Mesendoderm (in vitro differentiated cells): ENCODE measurements around the gene GBX1.

Experiments
- DNase-seq: peaks from one replicate; pipeline ENCODE4 v3.0.0; 2013
- H2AK5ac ChIP-seq: 2 replicates; pipeline ENCODE4 v1.6.1; 2013; ENCODE audit warnings: low read length, inconsistent platforms
- H2BK120ac ChIP-seq: 2 replicates; pipeline ENCODE4 v1.6.1; 2013; ENCODE audit warnings: low read depth, mild to moderate bottlenecking, low read length, moderate library complexity, mixed read lengths
- H2BK15ac ChIP-seq: replicated peaks from 2 replicates; pipeline ENCODE4 v1.6.1; 2013; ENCODE audit warnings: low read depth, mild to moderate bottlenecking, moderate library complexity
- H2BK5ac ChIP-seq: 2 replicates; pipeline ENCODE4 v1.6.1; 2013; ENCODE audit warnings: low read length, inconsistent platforms
- H3K18ac ChIP-seq: 2 replicates; pipeline ENCODE4 v1.6.1; 2013; ENCODE audit warnings: mild to moderate bottlenecking, low read length, mixed read lengths
- H3K23ac ChIP-seq: one replicate; pipeline ENCODE4 v1.6.1; 2013; ENCODE audit warnings: low read length
- H3K27ac ChIP-seq: 2 replicates; pipeline ENCODE4 v1.5.1; 2013; ENCODE audit warnings: low read depth, mild to moderate bottlenecking, inconsistent platforms, low read length, moderate library complexity
- H3K27me3 ChIP-seq: 2 replicates; pipeline ENCODE4 v1.6.1; 2013; ENCODE audit warnings: low read length, control low read depth, mild to moderate bottlenecking, inconsistent platforms; ENCODE audit not compliant: insufficient read depth, poor library complexity
- H3K36me3 ChIP-seq: 2 replicates; pipeline ENCODE4 v1.6.1; 2013; ENCODE audit warnings: low read length, inconsistent platforms; ENCODE audit not compliant: control insufficient read depth, insufficient read depth
- H3K4ac ChIP-seq: one replicate; pipeline ENCODE4 v1.6.1; 2013; ENCODE audit warnings: low read depth, mild to moderate bottlenecking, low read length, moderate library complexity
- H3K4me1 ChIP-seq: 2 replicates; pipeline ENCODE4 v1.6.1; 2013; ENCODE audit warnings: low read depth, low read length, inconsistent platforms; ENCODE audit not compliant: control insufficient read depth
- H3K4me2 ChIP-seq: 2 replicates; pipeline ENCODE4 v1.6.1; 2013; ENCODE audit warnings: low read length
- H3K4me3 ChIP-seq: 2 replicates; pipeline ENCODE4 v1.5.1; 2013; ENCODE audit warnings: mild to moderate bottlenecking, low read length
- H3K56ac ChIP-seq: one replicate; pipeline ENCODE4 v1.6.1; 2013; ENCODE audit warnings: low read length
- H3K79me1 ChIP-seq: 2 replicates; pipeline ENCODE4 v1.6.1; 2013; ENCODE audit warnings: low read length, inconsistent platforms
- H3K79me2 ChIP-seq: 2 replicates; pipeline ENCODE4 v1.6.1; 2013; ENCODE audit warnings: mild to moderate bottlenecking, low read length; ENCODE audit not compliant: control insufficient read depth, insufficient read depth
- H3K9ac ChIP-seq: 2 replicates; pipeline ENCODE4 v1.6.1; 2013; ENCODE audit warnings: low read length, inconsistent platforms
- H4K5ac ChIP-seq: one replicate; pipeline ENCODE4 v1.6.1; 2013; ENCODE audit warnings: low read length
- H4K8ac ChIP-seq: one replicate; pipeline ENCODE4 v1.6.1; 2013; ENCODE audit warnings: low read depth, mild to moderate bottlenecking, control low read depth, low read length, moderate library complexity
- WGBS: extraction: QIAGEN DNeasy Blood & Tissue Kit; methylation state at CpG from one replicate; pipeline ENCODE4 v1.1.7; 2013; ENCODE audit warnings: low lambda C conversion rate, missing lambda C conversion rate; ENCODE audit not compliant: insufficient coverage; ENCODE audit errors: extremely low coverage; 5-methylcytosine and 5-hydroxymethylcytosine counted together

The GBX1 gene

DNA sequence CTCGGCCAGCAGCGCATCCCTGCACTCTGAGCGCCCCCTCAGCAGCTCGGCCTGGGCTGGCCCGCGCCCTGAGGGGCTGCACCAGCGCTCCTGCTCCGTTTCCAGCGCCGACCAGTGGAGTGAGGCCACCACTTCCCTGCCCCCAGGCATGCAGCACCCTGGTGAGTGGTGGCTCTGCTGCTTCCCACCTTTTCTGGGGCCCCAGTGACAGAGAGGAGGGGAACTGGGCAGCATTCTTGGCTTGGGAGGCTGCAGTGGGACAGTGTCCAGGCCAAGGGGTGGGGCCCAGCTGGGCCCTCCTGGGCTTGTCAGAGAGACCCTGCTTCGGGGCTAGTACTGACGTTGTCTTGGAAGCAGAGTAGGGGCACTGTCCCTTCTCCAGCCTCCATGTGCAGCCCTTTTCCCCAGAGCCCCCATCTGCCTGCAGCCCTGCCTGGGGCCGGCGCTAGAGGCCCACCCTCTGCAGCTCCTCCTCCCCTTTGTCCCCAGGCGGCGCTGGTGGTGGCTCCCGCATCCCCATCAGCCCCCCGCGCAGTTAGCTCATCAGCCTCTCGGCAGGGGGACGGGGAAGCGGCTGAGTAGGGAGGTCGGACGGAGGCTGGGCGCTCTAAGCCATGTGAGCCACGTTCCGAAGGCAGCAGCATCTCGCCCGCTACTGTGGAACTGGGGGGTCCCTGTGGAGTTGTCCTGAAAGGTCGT lies 29.2 kb downstream of the GBX1 start:
- no peak overlapping the region for H4K5ac ChIP-seq
- no peak overlapping the region for H4K8ac ChIP-seq
- no peak overlapping the region for H3K4ac ChIP-seq
- WGBS = no CpG with 5 or more reads among the region's 30 CpGs
- no peak overlapping the region for H2AK5ac ChIP-seq
- no peak overlapping the region for H2BK15ac ChIP-seq
- no peak overlapping the region for H3K27ac ChIP-seq
- H3K18ac ChIP-seq = no peak overlapping the region
- no peaks in the 10 kb centered on the region for H3K79me1 ChIP-seq
- no peak overlapping the region for H3K4me3 ChIP-seq
- no peak overlapping the region for H3K56ac ChIP-seq
- peaks cover 17% of the 10 kb centered on the region for H3K4me1 ChIP-seq
- H3K9ac ChIP-seq = no peak overlapping the region
- H2BK120ac ChIP-seq = no peak overlapping the region
- H3K4me2 ChIP-seq = no peak overlapping the region
- no peaks in the 10 kb centered on the region for H3K79me2 ChIP-seq
- DNase-seq = peak; percentile 61
- H3K36me3 ChIP-seq = peaks cover 1% of the 10 kb centered on the region
- no peak overlapping the region for H3K23ac ChIP-seq
- H3K27me3 ChIP-seq = no peaks in the 10 kb centered on the region
- no peak overlapping the region for H2BK5ac ChIP-seq

DNA sequence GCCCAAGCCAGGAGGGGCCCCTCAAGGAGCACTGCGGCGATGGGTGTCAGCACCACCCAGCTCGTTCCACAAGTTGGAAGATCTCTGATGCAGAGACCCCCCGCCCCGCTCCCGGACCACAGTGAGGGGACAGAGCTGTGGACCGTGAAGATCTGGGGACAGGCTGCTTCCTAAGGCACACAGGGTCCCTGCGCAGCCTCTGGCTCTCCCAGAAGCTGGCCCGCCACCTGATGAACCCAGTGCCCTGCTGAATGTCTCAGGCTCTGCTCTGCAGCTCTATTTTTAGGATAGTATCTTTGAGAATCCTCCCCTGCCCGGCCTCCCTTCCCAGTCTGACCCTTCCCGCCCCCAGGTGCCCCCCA lies 29.7 kb downstream of the GBX1 start:
- H3K79me2 ChIP-seq = no peaks in the 10 kb centered on the region
- no peak overlapping the region for H2BK120ac ChIP-seq
- H3K4me1 ChIP-seq = peaks cover 17% of the 10 kb centered on the region
- no peak overlapping the region for H4K8ac ChIP-seq
- peaks cover 1% of the 10 kb centered on the region for H3K36me3 ChIP-seq
- no peaks in the 10 kb centered on the region for H3K27me3 ChIP-seq
- H3K4ac ChIP-seq = no peak overlapping the region
- no peak for DNase-seq
- H3K9ac ChIP-seq = no peak overlapping the region
- no peak overlapping the region for H3K18ac ChIP-seq
- H2BK15ac ChIP-seq = no peak overlapping the region
- H3K23ac ChIP-seq = no peak overlapping the region
- H3K56ac ChIP-seq = no peak overlapping the region
- whole genome bisulfite sequencing = no CpG with 5 or more reads among the region's 11 CpGs
- no peak overlapping the region for H2BK5ac ChIP-seq
- H4K5ac ChIP-seq = no peak overlapping the region
- no peak overlapping the region for H3K4me2 ChIP-seq
- H3K79me1 ChIP-seq = no peaks in the 10 kb centered on the region
- H3K27ac ChIP-seq = no peak overlapping the region
- H2AK5ac ChIP-seq = no peak overlapping the region
- H3K4me3 ChIP-seq = no peak overlapping the region

DNA sequence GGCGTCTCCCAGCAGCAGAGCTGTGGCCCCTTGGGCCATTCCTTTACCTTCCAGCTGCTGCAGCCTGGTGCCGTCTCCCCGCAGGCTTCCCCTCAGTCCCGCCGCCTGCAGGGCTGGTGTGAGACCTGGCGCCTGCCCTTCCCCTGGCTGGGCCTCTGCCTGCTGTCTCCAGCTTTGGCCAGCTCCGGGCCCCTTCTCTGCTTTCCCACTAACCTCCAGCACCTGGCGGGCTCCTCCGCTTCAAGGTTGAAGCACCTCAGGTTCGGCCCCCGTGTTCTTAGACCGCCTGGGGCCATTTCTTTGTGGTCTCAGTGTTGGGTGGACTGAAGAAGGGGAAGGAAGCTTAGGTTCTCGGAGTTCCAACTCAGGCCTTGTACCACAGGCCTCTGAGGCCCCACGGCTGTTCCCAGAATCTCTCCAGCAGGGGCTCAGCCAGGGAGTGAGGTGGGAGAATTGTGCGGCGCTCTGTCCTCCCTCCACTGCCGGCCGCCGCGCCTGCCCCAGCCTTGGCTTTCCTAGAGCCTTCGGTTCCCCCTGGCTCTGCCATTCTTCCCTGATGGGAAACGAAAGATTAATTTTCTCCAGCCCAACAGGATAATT lies 30.3 kb downstream of the GBX1 start:
- H2AK5ac ChIP-seq = no peak overlapping the region
- H3K18ac ChIP-seq = no peak overlapping the region
- H3K56ac ChIP-seq = peak overlapping the region; percentile 22
- H3K4me2 ChIP-seq = no peak overlapping the region
- no peak overlapping the region for H3K4ac ChIP-seq
- H3K36me3 ChIP-seq = peaks cover 1% of the 10 kb centered on the region
- peaks cover 17% of the 10 kb centered on the region for H3K4me1 ChIP-seq
- H3K23ac ChIP-seq = no peak overlapping the region
- WGBS = no CpG with 5 or more reads among the region's 22 CpGs
- peak; percentile 57 for DNase-seq
- no peak overlapping the region for H2BK15ac ChIP-seq
- no peaks in the 10 kb centered on the region for H3K79me2 ChIP-seq
- H2BK5ac ChIP-seq = no peak overlapping the region
- no peak overlapping the region for H4K8ac ChIP-seq
- no peaks in the 10 kb centered on the region for H3K27me3 ChIP-seq
- H2BK120ac ChIP-seq = no peak overlapping the region
- H3K27ac ChIP-seq = no peak overlapping the region
- no peak overlapping the region for H3K4me3 ChIP-seq
- H3K79me1 ChIP-seq = no peaks in the 10 kb centered on the region
- H3K9ac ChIP-seq = no peak overlapping the region
- no peak overlapping the region for H4K5ac ChIP-seq

DNA sequence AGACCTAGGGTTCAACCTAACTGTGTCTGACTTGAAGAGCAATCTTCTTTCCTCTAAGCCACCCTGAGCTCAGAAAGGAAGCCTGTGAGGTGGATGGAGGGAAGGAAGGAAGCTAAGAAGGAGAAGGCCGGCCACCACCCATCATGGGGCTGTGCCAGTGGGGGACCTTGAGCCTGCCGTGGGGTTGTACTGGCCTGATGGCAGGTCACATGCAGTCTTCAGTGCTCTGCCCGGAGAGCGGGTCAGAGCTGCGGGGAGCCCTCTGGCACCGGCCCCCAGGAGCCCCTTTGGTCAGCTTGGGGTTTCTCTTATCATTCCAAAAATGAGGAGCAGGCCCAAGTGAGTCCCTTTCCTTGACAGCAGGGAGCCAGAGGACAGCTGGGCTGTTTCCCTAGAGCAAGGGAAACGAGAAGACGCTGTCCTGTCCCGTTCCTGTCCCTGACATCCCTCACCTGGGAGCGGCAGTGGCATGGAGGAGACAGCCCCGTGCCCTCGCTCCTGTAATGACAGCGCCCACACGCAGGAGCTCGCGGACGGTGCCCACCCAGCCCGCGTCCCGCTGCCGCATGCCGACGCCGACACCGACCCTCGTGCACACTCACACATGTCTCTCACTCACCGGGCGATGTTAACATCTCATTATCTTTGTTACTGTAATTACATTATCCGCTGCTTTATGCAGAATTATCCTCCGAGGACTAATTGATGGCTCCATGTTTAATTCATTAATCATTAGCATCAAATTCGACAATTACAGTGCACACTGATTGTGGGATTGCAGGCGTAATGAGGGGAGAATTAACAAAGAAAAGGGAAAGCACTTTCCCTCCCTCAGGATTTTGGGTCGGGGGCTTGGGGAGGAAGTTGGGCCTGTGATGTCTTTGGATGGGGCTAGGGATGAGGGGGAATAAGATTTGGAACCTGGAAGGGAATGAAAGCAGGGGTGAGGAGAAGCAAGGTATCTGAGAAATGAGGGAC lies 31.3 kb downstream of the GBX1 start:
- no peak overlapping the region for H3K4me3 ChIP-seq
- no peaks in the 10 kb centered on the region for H3K27me3 ChIP-seq
- no CpG with 5 or more reads among the region's 33 CpGs for WGBS
- H2BK5ac ChIP-seq = no peak overlapping the region
- H3K4ac ChIP-seq = no peak overlapping the region
- no peak overlapping the region for H3K56ac ChIP-seq
- no peak overlapping the region for H3K27ac ChIP-seq
- H3K18ac ChIP-seq = no peak overlapping the region
- no peaks in the 10 kb centered on the region for H3K79me1 ChIP-seq
- no peak overlapping the region for H4K5ac ChIP-seq
- no peak overlapping the region for H2BK15ac ChIP-seq
- DNase-seq = no peak
- H3K4me2 ChIP-seq = no peak overlapping the region
- peaks cover 17% of the 10 kb centered on the region for H3K4me1 ChIP-seq
- no peak overlapping the region for H4K8ac ChIP-seq
- H3K79me2 ChIP-seq = no peaks in the 10 kb centered on the region
- H3K36me3 ChIP-seq = peaks cover 1% of the 10 kb centered on the region
- no peak overlapping the region for H3K9ac ChIP-seq
- no peak overlapping the region for H2AK5ac ChIP-seq
- H2BK120ac ChIP-seq = no peak overlapping the region
- H3K23ac ChIP-seq = no peak overlapping the region

DNA sequence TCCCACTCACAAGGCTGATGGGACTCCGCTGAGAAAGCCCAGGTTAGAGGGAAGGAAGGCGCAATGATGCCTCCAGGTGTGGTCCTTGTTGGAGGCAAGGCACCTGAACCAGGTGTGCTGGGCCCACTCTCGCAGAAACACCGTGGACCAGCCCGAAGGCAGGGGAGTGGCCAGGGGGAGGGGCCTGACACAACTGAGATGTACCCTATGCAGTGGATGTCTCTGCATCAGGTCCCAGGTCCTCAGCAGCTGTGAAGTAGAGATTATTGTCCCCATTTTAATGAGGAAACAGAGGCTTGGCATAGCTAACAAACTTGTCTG lies 32.0 kb downstream of the GBX1 start:
- no peaks in the 10 kb centered on the region for H3K79me1 ChIP-seq
- H3K4me1 ChIP-seq = peaks cover 17% of the 10 kb centered on the region
- WGBS = no CpG with 5 or more reads among the region's 5 CpGs
- no peak overlapping the region for H2BK5ac ChIP-seq
- H3K4me2 ChIP-seq = no peak overlapping the region
- H3K56ac ChIP-seq = no peak overlapping the region
- no peak for DNase-seq
- no peak overlapping the region for H4K8ac ChIP-seq
- peaks cover 1% of the 10 kb centered on the region for H3K36me3 ChIP-seq
- H2BK15ac ChIP-seq = no peak overlapping the region
- no peak overlapping the region for H3K4me3 ChIP-seq
- H4K5ac ChIP-seq = no peak overlapping the region
- no peak overlapping the region for H2AK5ac ChIP-seq
- no peak overlapping the region for H3K27ac ChIP-seq
- H3K27me3 ChIP-seq = no peaks in the 10 kb centered on the region
- no peak overlapping the region for H3K23ac ChIP-seq
- no peak overlapping the region for H2BK120ac ChIP-seq
- no peaks in the 10 kb centered on the region for H3K79me2 ChIP-seq
- no peak overlapping the region for H3K4ac ChIP-seq
- no peak overlapping the region for H3K18ac ChIP-seq
- no peak overlapping the region for H3K9ac ChIP-seq
